Measurements from ENCODE around the gene CCIN. TPM values are rescaled to one million over a fixed set of nuclear protein-coding genes. Genes with fewer than 3 reads are reported as not detected.
"Not testable (repeated sequence)": the region's sequence is repeated elsewhere in the genome, so short reads cannot be mapped to it uniquely, and the experiment has no call there.

CCIN gene
- total RNA-seq, 1 donor from 2014 or later, result not detected

DNA sequence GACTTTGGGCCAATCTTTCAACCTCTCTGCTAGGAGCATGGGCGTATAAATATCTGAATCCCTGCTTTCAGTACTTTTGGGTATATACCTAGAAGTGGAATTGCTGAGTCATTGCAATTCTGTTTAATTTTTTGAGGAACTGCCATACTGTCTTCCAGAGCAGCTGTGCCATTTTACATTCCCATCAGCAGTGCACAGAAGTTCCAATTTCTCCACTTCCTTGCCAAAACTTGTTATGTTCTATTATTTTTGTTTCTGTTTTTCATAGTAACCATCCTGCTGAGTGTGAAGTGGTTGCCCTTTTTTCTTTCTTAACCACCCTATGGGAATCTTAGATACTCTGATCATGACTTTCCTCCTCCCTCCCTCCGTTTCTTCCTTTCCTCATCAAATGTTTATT is 11.1 kb upstream of the CCIN start:
- no peaks in the 10 kb centered on the region for H3K36me3 Mint-ChIP-seq (ENCODE audit: insufficient read depth)
- no peak for DNase-seq (ENCODE audit: low spot score, unreplicated experiment)
- H3K27ac Mint-ChIP-seq, result no peak overlapping the region
- H3K4me3 Mint-ChIP-seq (ENCODE audit: low read depth), result no peak overlapping the region
- peaks cover 4% of the 10 kb centered on the region for H3K4me1 Mint-ChIP-seq (ENCODE audit: low read depth)
- TF ChIP-seq, protein P1, sequence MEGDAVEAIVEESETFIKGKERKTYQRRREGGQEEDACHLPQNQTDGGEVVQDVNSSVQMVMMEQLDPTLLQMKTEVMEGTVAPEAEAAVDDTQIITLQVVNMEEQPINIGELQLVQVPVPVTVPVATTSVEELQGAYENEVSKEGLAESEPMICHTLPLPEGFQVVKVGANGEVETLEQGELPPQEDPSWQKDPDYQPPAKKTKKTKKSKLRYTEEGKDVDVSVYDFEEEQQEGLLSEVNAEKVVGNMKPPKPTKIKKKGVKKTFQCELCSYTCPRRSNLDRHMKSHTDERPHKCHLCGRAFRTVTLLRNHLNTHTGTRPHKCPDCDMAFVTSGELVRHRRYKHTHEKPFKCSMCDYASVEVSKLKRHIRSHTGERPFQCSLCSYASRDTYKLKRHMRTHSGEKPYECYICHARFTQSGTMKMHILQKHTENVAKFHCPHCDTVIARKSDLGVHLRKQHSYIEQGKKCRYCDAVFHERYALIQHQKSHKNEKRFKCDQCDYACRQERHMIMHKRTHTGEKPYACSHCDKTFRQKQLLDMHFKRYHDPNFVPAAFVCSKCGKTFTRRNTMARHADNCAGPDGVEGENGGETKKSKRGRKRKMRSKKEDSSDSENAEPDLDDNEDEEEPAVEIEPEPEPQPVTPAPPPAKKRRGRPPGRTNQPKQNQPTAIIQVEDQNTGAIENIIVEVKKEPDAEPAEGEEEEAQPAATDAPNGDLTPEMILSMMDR (IDR thresholded peaks at IDR 0.05; ENCODE audit: unreplicated experiment), result no peak
- peaks cover 6% of the 10 kb centered on the region for H3K27me3 Mint-ChIP-seq
- no peaks in the 10 kb centered on the region for H3K9me3 Mint-ChIP-seq (ENCODE audit: low read depth)

DNA sequence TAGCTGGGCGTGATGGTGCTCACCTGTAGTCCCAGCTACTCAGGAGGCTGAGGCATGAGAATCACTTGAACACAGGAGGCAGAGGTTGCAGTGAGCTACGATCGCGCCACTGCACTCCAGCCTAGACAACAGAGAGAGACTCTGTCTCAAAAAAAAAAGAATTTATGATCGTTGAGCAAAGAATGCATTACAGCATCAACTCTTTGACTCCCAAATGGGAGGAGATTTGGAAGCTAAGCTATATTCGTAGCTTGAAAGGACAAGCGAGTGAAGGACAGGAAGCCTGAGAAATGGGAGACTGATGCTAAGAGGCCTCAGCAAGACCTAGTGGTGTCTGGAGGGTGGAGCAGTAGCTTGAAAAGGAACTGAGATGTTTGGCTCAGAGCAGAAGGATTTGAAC is 10.3 kb upstream of the CCIN start:
- no peak overlapping the region for H3K27ac Mint-ChIP-seq
- H3K4me3 Mint-ChIP-seq (ENCODE audit: low read depth), result no peak overlapping the region
- TF ChIP-seq, protein P1 (IDR thresholded peaks at IDR 0.05; ENCODE audit: unreplicated experiment), result no peak
- H3K27me3 Mint-ChIP-seq, result peaks cover 6% of the 10 kb centered on the region
- H3K9me3 Mint-ChIP-seq (ENCODE audit: low read depth), result no peaks in the 10 kb centered on the region
- DNase-seq (ENCODE audit: low spot score, unreplicated experiment), result no peak
- H3K4me1 Mint-ChIP-seq (ENCODE audit: low read depth), result peaks cover 4% of the 10 kb centered on the region
- no peaks in the 10 kb centered on the region for H3K36me3 Mint-ChIP-seq (ENCODE audit: insufficient read depth)

DNA sequence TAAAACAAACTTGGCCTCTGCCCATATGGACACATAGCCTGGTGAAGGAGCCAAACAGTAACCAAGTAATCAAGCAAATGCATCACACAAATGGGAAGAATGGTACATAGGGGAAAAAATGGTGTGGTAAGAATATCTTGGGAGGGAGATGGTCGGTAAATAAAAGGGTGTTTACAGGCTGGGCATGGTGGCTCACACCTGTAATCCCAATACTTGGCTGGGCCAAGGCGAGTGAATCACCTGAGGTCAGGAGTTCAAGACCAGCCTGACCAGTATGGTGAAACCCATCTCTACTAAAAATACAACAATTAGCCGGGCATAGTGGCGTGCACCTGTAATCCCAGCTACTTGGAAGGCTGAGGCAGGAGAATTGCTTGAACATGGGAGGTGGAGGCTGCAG is 9.7 kb upstream of the CCIN start:
- not testable (repeated sequence) for DNase-seq (ENCODE audit: low spot score, unreplicated experiment); H3K4me3 Mint-ChIP-seq (ENCODE audit: low read depth); H3K27ac Mint-ChIP-seq; H3K4me1 Mint-ChIP-seq (ENCODE audit: low read depth); H3K36me3 Mint-ChIP-seq (ENCODE audit: insufficient read depth); H3K9me3 Mint-ChIP-seq (ENCODE audit: low read depth); H3K27me3 Mint-ChIP-seq

DNA sequence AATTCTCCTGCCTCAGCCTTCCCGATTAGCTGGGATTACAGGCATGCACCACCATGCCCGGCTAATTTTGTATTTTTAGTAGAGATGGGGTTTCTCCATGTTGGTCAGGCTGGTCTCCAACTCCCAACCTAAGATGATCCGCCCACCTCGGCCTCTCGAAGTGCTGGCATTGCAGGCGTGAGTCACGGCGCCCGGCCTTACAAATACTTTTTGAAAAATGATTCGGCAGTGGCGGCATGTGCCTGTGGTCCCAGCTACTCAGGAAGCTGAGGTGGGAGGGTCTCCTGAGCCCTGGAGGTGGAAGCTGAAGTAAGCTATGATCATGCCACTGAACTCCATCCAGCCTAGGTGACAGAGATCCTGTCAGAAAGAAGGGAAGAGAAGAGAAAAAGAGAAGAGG is 9.1 kb upstream of the CCIN start:
- peaks cover 10% of the 10 kb centered on the region for H3K27me3 Mint-ChIP-seq
- H3K4me3 Mint-ChIP-seq (ENCODE audit: low read depth); H3K27ac Mint-ChIP-seq; H3K36me3 Mint-ChIP-seq (ENCODE audit: insufficient read depth); H3K9me3 Mint-ChIP-seq (ENCODE audit: low read depth); H3K4me1 Mint-ChIP-seq (ENCODE audit: low read depth); DNase-seq (ENCODE audit: low spot score, unreplicated experiment): not testable (repeated sequence)

DNA sequence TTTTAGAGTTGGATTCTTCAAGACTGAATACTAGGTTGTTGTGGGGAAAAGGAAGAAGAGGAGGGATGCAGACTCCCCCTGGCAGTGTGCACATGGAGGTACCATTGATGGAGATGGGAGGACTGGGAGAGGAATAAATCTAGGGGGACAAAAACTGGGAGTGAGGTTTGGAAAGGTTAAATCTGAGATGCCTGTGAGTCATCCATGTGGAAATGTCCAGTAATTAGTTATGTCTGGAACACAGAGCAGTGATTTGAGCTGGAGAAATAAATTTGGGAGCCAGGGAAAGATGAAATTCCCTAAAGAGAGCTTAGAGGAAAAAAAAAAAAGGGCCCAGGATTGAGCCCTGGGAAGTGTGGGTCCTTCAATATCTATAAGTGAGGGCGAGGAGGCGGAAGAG is 8.0 kb upstream of the CCIN start:
- H3K4me3 Mint-ChIP-seq (ENCODE audit: low read depth), result no peak overlapping the region

DNA sequence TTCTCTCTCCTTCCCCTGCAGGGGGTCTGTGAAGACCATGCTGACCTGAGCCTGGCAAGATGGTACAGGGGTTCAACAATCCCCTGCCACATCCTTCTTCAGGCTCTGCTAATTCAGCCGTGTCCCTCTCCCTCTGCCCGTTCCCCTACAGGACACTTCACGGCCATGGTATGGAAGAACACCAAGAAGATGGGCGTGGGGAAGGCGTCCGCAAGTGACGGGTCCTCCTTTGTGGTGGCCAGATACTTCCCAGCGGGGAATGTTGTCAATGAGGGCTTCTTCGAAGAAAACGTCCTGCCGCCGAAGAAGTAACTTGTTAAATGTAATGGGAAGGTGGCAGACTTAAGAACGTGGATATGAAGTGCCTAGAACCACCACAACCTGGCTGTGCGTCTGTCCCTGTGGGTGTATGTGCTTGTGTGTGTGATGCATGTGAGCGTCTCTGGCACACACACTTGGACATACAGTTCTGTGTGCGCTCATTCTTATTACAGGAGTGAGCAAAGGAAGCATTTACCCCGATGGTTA is 6.9 kb upstream of the CCIN start:
- Mint-ChIP-seq H3K4me1 (ENCODE audit: low read depth) (peaks cover 4% of the 10 kb centered on the region), H3K27ac (peak overlapping the region; percentile 85), H3K27me3 (peaks cover 22% of the 10 kb centered on the region), H3K4me3 (ENCODE audit: low read depth) (no peak overlapping the region), H3K36me3 (ENCODE audit: insufficient read depth) (no peaks in the 10 kb centered on the region), H3K9me3 (ENCODE audit: low read depth) (no peaks in the 10 kb centered on the region)
- DNase-seq (ENCODE audit: low spot score, unreplicated experiment), result no peak
- TF ChIP-seq, protein P1 (IDR thresholded peaks at IDR 0.05; ENCODE audit: unreplicated experiment), result no peak

More for the DNA sequence above, 8.0 kb upstream of the CCIN start:
- no peak overlapping the region for H3K27ac Mint-ChIP-seq
- DNase-seq (ENCODE audit: low spot score, unreplicated experiment), result no peak
- no peaks in the 10 kb centered on the region for H3K36me3 Mint-ChIP-seq (ENCODE audit: insufficient read depth)
- TF ChIP-seq, protein P1 (IDR thresholded peaks at IDR 0.05; ENCODE audit: unreplicated experiment), result no peak
- H3K4me1 Mint-ChIP-seq (ENCODE audit: low read depth), result peaks cover 4% of the 10 kb centered on the region
- H3K9me3 Mint-ChIP-seq (ENCODE audit: low read depth), result no peaks in the 10 kb centered on the region
- H3K27me3 Mint-ChIP-seq, result peaks cover 18% of the 10 kb centered on the region

Data from progenitor cell of endocrine pancreas (in vitro differentiated cells).